Metanephros (tissue), 2 donors: Measurements from ENCODE around the gene CENPM. TPM values are rescaled to one million over a fixed set of nuclear protein-coding genes. Genes with fewer than 3 reads are reported as not detected.

Experiments used
- small RNA-seq: library from RNA; depleted of rRNA; stranded (forward); fragments of <200 nt; gene quantifications from one replicate; pipeline ENCODE3, GENCODE V24; 2014; ENCODE audit warnings: low replicate concordance
- total RNA-seq: library from RNA; depleted of rRNA; stranded (reverse); fragments of >200 nt; gene quantifications from one replicate; pipeline ENCODE4 v1.2.3, GENCODE V29; 2014

Gene CENPM
- total RNA-seq: 14.2 TPM

DNA sequence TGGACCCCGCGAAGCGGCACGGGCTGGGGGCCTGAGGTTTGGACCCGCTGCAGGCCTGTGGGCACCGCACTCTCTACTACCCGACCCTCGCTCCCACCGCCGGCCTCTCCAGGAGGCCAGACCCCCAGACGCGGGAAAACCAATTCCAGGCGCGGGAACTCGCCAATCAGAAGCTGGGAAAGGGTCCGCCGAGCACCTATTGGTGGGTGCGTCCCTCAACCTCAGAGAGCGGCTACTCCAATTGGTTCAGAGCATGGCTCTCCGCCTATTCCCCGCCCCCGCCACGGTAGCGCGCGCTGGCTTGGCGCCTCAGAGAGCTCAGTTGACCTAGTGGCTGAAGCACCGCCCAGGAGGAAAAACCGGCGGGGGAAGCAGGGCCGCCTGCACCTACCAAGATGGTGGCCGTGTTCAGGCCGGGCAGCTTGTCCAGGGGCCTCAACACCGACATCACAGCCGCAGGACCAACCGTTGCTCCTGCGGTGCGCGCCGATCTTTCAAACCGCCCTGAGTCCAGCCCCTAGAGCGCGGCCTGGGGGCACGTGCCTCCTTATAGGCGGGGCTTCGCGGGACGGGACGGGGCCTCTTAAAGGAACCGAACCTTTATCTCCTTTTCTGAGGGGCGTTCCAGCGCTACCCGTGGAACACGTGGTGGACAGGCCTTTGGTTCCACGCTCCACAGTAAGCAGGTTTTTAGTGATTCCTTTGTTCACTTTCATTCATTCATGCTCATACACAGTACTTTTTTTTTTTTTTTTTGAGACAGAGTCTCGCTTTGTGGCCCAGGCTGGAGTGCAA, at the start of gene CENPM:
Gene CENPM, minus strand, starts transcription at position 524 of the 795 bp plus-strand sequence. Its CDS starts 76 bp downstream, at position 448.

DNA sequence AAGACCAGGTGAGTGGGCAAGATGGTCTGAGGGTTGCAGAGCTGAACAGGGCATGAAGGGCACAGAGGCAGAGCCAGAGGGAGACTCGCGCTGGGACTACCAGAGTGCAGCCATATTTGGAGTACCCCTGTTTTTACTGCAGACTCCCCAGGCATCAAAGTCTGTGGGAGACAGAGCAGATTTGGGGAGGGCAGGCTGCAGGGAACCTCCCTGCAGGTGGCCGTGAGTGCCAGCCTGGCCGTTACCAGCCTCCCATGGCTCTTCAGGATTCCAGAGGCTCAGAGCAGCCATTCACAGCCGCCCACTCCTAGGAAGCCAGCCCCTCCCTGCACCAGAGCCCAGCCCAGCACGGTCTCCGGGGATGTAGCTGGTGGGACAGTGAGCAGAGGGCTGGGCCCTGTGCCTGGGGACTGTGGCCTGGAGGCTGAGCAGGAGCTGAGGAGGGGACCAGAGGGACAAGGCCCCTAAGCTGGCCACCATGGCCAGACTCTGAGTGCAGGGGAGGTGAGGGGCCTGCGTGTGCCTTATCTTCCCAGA, 22.2 kb upstream of the CENPM start, which contains the start of gene SEPTIN3:
Gene SEPTIN3, plus strand, starts transcription at position 334 of the 537 bp plus-strand sequence. CDS start 2,050 bp downstream, outside the sequence.

GRCh38 chr22:41951898-41952474, 5.0 kb upstream of the CENPM start, which contains the start of gene SMIM45:
TSS of gene SMIM45 (plus strand) at chr22:41952150.

GRCh38 chr22:41915035-41915785, 31.7 kb downstream of the CENPM start, which contains the start of gene SHISA8:
TSS of gene SHISA8 (minus strand) at chr22:41915074. CDS start at chr22:41914667, 407 bp downstream.

Small RNAs within 50 kb of the gene (small RNA-seq; reads per million reads assigned to genes)
- 0.83 reads per million, percentile 79 among the genes with 10 or more reads in this experiment for gene MIR33A

Other genes starting within 250 kb of the CENPM start
- 3.0 TPM for gene MEI1, start 247.6 kb downstream of the CENPM start, total RNA-seq
- gene CCDC134, start 146.5 kb downstream of the CENPM start, total RNA-seq: 19.0 TPM
- 57.2 TPM for gene SREBF2, start 114.0 kb downstream of the CENPM start, total RNA-seq
- 0.82 TPM for gene SHISA8, start 32.1 kb downstream of the CENPM start, total RNA-seq
- 1.2 TPM for gene TNFRSF13C, start 20.3 kb downstream of the CENPM start, total RNA-seq
- gene SEPTIN3, start 22.3 kb upstream of the CENPM start, total RNA-seq: 1.5 TPM
- 7.7 TPM for gene WBP2NL, start 51.6 kb upstream of the CENPM start, total RNA-seq
- 33.5 TPM for gene NAGA, start 123.7 kb upstream of the CENPM start, total RNA-seq
- gene PHETA2, start 127.1 kb upstream of the CENPM start, total RNA-seq: 8.6 TPM
- gene SMDT1, start 132.5 kb upstream of the CENPM start, total RNA-seq: 30.0 TPM
- gene NDUFA6, start 143.6 kb upstream of the CENPM start, total RNA-seq: 54.1 TPM
- 2.5 TPM for gene CYP2D6, start 183.7 kb upstream of the CENPM start, total RNA-seq